ENCODE results near the gene IL22.

Gene IL22

DNA sequence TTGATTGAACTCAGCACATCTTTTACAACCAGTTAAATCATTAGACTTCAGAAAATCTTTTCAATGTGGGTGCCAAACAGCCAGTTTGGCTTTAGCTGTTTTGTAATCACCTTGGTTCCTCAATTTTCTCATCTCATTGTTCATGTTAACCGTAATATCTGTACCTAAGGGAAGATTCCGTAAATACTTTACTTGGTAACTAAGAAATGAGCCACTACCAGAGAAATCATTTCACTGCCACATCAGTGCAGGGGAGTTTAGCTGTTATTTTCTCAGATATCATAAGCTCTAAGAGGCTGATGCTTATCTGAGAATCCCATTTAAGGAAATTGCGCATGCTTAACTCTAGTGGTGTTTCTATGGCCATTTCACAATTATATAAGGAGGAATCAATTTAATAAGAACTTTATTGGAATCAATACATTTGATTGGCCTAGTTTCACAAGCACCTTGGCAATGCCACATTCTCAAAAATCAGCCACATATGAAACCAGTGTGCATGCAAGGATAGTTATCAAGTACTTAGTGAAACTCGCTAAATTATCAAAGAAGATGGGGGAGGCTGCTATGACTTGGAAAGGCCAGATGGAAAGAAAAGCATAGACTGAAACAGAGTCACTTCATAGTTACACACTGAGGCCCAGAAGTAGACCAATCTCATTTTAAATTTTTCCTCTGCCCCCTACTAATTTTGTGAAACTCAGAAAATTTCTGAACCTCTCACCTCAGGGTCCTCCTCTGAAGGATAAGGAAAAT is 28.1 kb upstream of the IL22 start:
- ChIA-PET CTCF (no interaction called here), POLR2A (no interaction called here)
- no peak for DNase-seq (ENCODE audit: extremely low spot score)
- TF ChIP-seq L3MBTL2 (conservative IDR thresholded peaks at IDR 0.05): no peak
- TF ChIP-seq ELF4 (IDR thresholded peaks at IDR 0.05): no peak
- TF ChIP-seq ZNF384 (IDR thresholded peaks at IDR 0.05): no peak
- no peak for TF ChIP-seq HDGF (IDR thresholded peaks at IDR 0.05; ENCODE audit: borderline replicate concordance)
- no peak for TF ChIP-seq CTBP1 (IDR thresholded peaks at IDR 0.05; ENCODE audit: borderline replicate concordance)
- no peak for TF ChIP-seq ARNT (IDR thresholded peaks at IDR 0.05)
- no peak for TF ChIP-seq PKNOX1 (IDR thresholded peaks at IDR 0.05)
- TF ChIP-seq FOXK2 (IDR thresholded peaks at IDR 0.05): no peak
- TF ChIP-seq TARDBP (IDR thresholded peaks at IDR 0.05): no peak
- no peak for TF ChIP-seq NFRKB (IDR thresholded peaks at IDR 0.05)
- TF ChIP-seq LEF1 (IDR thresholded peaks at IDR 0.05; ENCODE audit: borderline replicate concordance): no peak
- TF ChIP-seq FOXM1 (IDR thresholded peaks at IDR 0.05; ENCODE audit: borderline replicate concordance): no peak

DNA sequence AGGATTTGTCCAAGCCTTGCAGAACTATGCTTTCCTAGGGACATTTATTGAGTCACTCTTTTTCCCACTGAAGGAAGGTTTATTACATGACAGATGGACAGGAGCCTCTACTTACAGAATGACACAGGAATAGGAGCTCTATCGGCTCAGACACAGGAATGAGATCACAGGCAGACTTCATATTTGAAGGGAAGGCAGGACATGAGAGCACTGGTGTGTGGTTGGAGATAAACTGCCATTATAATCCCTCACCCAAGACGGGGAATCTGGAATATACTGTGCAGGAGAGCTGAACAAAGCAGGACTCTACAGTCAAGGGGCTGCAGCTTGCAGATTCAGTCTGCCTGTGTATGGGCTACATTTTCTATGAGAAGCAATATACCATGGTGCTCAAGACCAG is 26.8 kb upstream of the IL22 start:
- no peak for TF ChIP-seq CTBP1 (IDR thresholded peaks at IDR 0.05; ENCODE audit: borderline replicate concordance)
- no peak for TF ChIP-seq L3MBTL2 (conservative IDR thresholded peaks at IDR 0.05)
- no peak for TF ChIP-seq FOXA1 (IDR thresholded peaks at IDR 0.05)
- no peak for TF ChIP-seq ZNF384 (IDR thresholded peaks at IDR 0.05)
- no peak for TF ChIP-seq PKNOX1 (IDR thresholded peaks at IDR 0.05)
- POLR2A ChIA-PET: no interaction called here
- DNase-seq (ENCODE audit: extremely low spot score): no peak
- CTCF ChIA-PET: no interaction called here

GRCh38 chr12:68279227-68280054 is 26.0 kb upstream of the IL22 start:
- CTCF ChIA-PET: no interaction called here
- DNase-seq (ENCODE audit: extremely low spot score): no peak

DNA sequence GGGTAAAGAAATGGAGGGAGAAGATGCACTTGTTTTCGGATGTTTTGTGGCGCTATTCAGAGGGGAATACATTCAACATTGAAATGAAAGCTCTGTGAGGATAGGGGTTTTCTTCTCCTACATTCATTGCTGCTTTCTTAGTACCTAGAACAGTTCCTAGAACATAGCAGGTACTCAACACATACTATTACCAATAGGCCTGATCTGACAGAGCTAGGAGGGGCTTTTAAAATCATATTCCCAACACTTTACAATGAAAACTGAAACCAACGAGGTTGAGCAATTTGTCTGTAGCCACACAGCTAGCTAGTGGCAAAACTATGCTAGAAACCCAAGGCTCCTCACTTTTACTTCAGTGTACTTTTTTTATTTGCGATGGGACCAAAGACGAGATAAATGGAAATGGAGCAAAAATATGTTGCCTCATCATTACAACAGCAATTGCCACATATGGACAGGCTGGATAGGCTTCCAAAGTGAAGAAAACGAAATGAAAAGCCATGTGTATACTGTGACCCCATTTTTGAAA is 23.1 kb upstream of the IL22 start:
- ChIA-PET CTCF (no interaction called here), POLR2A (no interaction called here)
- no peak for TF ChIP-seq FOXK2 (IDR thresholded peaks at IDR 0.05)
- TF ChIP-seq SP1 (IDR thresholded peaks at IDR 0.05): no peak
- no peak for TF ChIP-seq TARDBP (IDR thresholded peaks at IDR 0.05)
- no peak for TF ChIP-seq SUZ12 (IDR thresholded peaks at IDR 0.05)
- no peak for TF ChIP-seq ARNT (IDR thresholded peaks at IDR 0.05)
- no peak for TF ChIP-seq PKNOX1 (IDR thresholded peaks at IDR 0.05)
- TF ChIP-seq LEF1 (IDR thresholded peaks at IDR 0.05; ENCODE audit: borderline replicate concordance): no peak
- TF ChIP-seq FOXM1 (IDR thresholded peaks at IDR 0.05; ENCODE audit: borderline replicate concordance): no peak
- no peak for TF ChIP-seq L3MBTL2 (conservative IDR thresholded peaks at IDR 0.05)
- TF ChIP-seq BHLHE40 (IDR thresholded peaks at IDR 0.05; ENCODE audit: borderline replicate concordance): no peak
- TF ChIP-seq HDGF (IDR thresholded peaks at IDR 0.05; ENCODE audit: borderline replicate concordance): no peak
- TF ChIP-seq ZNF384 (IDR thresholded peaks at IDR 0.05): no peak
- no peak for TF ChIP-seq FOXA1 (IDR thresholded peaks at IDR 0.05)
- TF ChIP-seq NFRKB (IDR thresholded peaks at IDR 0.05): no peak
- TF ChIP-seq CTBP1 (IDR thresholded peaks at IDR 0.05; ENCODE audit: borderline replicate concordance): no peak
- TF ChIP-seq ELF4 (IDR thresholded peaks at IDR 0.05): no peak
- no peak for DNase-seq (ENCODE audit: extremely low spot score)

More at GRCh38 chr12:68279227-68280054, 26.0 kb upstream of the IL22 start:
- POLR2A ChIA-PET: no interaction called here
- TF ChIP-seq CTBP1 (IDR thresholded peaks at IDR 0.05; ENCODE audit: borderline replicate concordance): no peak
- TF ChIP-seq HDGF (IDR thresholded peaks at IDR 0.05; ENCODE audit: borderline replicate concordance): no peak
- no peak for TF ChIP-seq PKNOX1 (IDR thresholded peaks at IDR 0.05)
- no peak for TF ChIP-seq L3MBTL2 (conservative IDR thresholded peaks at IDR 0.05)
- TF ChIP-seq FOXM1 (IDR thresholded peaks at IDR 0.05; ENCODE audit: borderline replicate concordance): no peak
- TF ChIP-seq ARNT (IDR thresholded peaks at IDR 0.05): no peak
- no peak for TF ChIP-seq ELF4 (IDR thresholded peaks at IDR 0.05)
- TF ChIP-seq TARDBP (IDR thresholded peaks at IDR 0.05): no peak
- no peak for TF ChIP-seq FOXK2 (IDR thresholded peaks at IDR 0.05)
- TF ChIP-seq SUZ12 (IDR thresholded peaks at IDR 0.05): no peak

DNA sequence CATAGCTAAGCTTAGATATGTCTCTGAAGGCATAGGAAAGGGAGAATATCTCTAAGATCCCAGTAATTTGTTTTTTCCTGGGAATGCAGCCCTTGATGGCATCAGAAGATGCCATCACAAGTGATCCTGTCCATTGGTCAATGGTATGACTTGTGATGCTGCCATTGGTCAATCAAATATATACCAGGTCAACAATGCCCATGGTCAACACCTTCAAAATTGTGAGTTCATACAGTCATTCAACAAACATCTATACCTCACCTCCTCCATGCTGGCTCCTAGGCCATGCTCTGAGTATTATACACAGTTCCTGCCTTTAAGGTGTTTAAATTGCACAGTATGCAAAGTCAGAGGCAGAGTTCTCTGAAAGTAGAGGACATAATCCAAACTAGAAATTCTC is 19.3 kb upstream of the IL22 start:
- no peak for TF ChIP-seq L3MBTL2 (conservative IDR thresholded peaks at IDR 0.05)
- TF ChIP-seq LEF1 (IDR thresholded peaks at IDR 0.05; ENCODE audit: borderline replicate concordance): no peak
- TF ChIP-seq SUZ12 (IDR thresholded peaks at IDR 0.05): no peak
- TF ChIP-seq PKNOX1 (IDR thresholded peaks at IDR 0.05): no peak
- TF ChIP-seq CTBP1 (IDR thresholded peaks at IDR 0.05; ENCODE audit: borderline replicate concordance): no peak
- no peak for TF ChIP-seq ZNF384 (IDR thresholded peaks at IDR 0.05)
- TF ChIP-seq FOXK2 (IDR thresholded peaks at IDR 0.05): no peak
- no peak for TF ChIP-seq NFRKB (IDR thresholded peaks at IDR 0.05)
- TF ChIP-seq HDGF (IDR thresholded peaks at IDR 0.05; ENCODE audit: borderline replicate concordance): no peak
- no peak for TF ChIP-seq SP1 (IDR thresholded peaks at IDR 0.05)
- no peak for TF ChIP-seq TARDBP (IDR thresholded peaks at IDR 0.05)
- TF ChIP-seq ELF4 (IDR thresholded peaks at IDR 0.05): no peak
- no peak for TF ChIP-seq FOXA1 (IDR thresholded peaks at IDR 0.05)
- no peak for TF ChIP-seq FOXM1 (IDR thresholded peaks at IDR 0.05; ENCODE audit: borderline replicate concordance)
- TF ChIP-seq BHLHE40 (IDR thresholded peaks at IDR 0.05; ENCODE audit: borderline replicate concordance): no peak
- no peak for TF ChIP-seq ARNT (IDR thresholded peaks at IDR 0.05)
- DNase-seq (ENCODE audit: extremely low spot score): no peak
- ChIA-PET CTCF (interaction anchor here (0.6 kb wide), 1 partner anchor 45 kb away, joined by 4 read pairs; no protein-coding TSS in a partner anchor), POLR2A (no interaction called here)

Measured in HEK293T (cell line).